NCI-H69 (cell line): ENCODE data around the gene CHKA.
A peak's percentile ranks its signal among the peaks of the same experiment; 100 is the strongest.

Source experiments
- DNase-seq: peaks from one replicate; lab custom pipeline; 2025; lab: John Stamatoyannopoulos, UW

CHKA gene

GRCh38 chr11:68142441-68143309 is 21.5 kb upstream of the CHKA start:
- DNase-seq, result no peak

GRCh38 chr11:68142028-68142412 is 20.8 kb upstream of the CHKA start:
- no peak for DNase-seq

- DNase-seq, result no peak
Observed at GRCh38 chr11:68141246-68142027, 20.2 kb upstream of the CHKA start.

- DNase-seq, result peak; percentile 93
Observed at GRCh38 chr11:68140496-68141245, 19.5 kb upstream of the CHKA start.

GRCh38 chr11:68138237-68138636 is 17.0 kb upstream of the CHKA start:
- no peak for DNase-seq

- peak; percentile 24 for DNase-seq
Observed at GRCh38 chr11:68137833-68138232, 16.6 kb upstream of the CHKA start.

GRCh38 chr11:68136866-68137265 is 15.7 kb upstream of the CHKA start:
- no peak for DNase-seq

GRCh38 chr11:68135161-68135560 is 14.0 kb upstream of the CHKA start:
- no peak for DNase-seq

GRCh38 chr11:68133761-68134160 is 12.6 kb upstream of the CHKA start:
- DNase-seq, result no peak

GRCh38 chr11:68130121-68130520 is 8.9 kb upstream of the CHKA start:
- DNase-seq, result no peak

GRCh38 chr11:68128682-68129327 is 7.6 kb upstream of the CHKA start:
- no peak for DNase-seq

- no peak for DNase-seq
Observed at GRCh38 chr11:68127714-68128681, 6.8 kb upstream of the CHKA start.

GRCh38 chr11:68125164-68125563 is 4.0 kb upstream of the CHKA start:
- no peak for DNase-seq

- no peak for DNase-seq
Observed at GRCh38 chr11:68122936-68123539, 1.9 kb upstream of the CHKA start.

- DNase-seq, result peak; percentile 70
Observed at GRCh38 chr11:68120273-68121066, 718 bp downstream of the CHKA start.

- DNase-seq, result peak; percentile 61
Observed at GRCh38 chr11:68118706-68119448, 2.3 kb downstream of the CHKA start.

GRCh38 chr11:68117853-68118470 is 3.2 kb downstream of the CHKA start:
- no peak for DNase-seq

GRCh38 chr11:68116974-68117373 is 4.2 kb downstream of the CHKA start:
- DNase-seq, result no peak
